ENCODE data around the gene FANCF. TPM values are rescaled to one million over a fixed set of nuclear protein-coding genes. Genes with fewer than 3 reads are reported as not detected.

Gene FANCF
- total RNA-seq, 1 experiment from 2014 or later: 23.0 TPM

DNA sequence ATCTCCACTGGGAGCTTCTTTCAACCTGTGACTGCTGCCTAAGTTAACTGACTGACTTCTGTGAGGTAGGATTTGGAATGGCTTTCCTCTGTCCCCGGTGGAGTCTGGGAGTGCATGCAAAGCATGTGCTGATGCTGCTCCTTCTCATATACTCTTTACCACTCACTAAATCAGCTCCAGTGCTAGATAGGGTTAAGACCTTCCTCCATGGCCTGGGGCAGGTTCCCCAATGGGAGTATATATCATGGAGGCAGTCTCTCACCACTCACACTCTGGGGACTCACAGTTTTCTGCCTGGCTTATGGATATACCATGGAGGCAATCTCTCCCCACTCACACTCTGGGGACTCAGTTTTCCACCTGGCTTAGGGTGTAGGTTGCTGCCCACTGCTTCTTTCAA, 10.1 kb upstream of the FANCF start:
- ATAC-seq (peak; percentile 54), DNase-seq (ENCODE audit: low spot score) (no peak)
- POLR2A ChIA-PET: interaction anchor here (1.0 kb wide), 1 partner anchor 24 kb away, joined by 3 read pairs; no protein-coding TSS in a partner anchor
- peaks cover 38% of the 10 kb centered on the region for H3K27me3 Mint-ChIP-seq (ENCODE audit: low read depth)
- H3K9me3 Mint-ChIP-seq: peaks cover 5% of the 10 kb centered on the region
- H3K4me3 Mint-ChIP-seq: no peak overlapping the region
- peak overlapping the region; percentile 13; the same call in 1 of the 2 replicates for H3K27ac Mint-ChIP-seq
- TF ChIP-seq, protein P1, sequence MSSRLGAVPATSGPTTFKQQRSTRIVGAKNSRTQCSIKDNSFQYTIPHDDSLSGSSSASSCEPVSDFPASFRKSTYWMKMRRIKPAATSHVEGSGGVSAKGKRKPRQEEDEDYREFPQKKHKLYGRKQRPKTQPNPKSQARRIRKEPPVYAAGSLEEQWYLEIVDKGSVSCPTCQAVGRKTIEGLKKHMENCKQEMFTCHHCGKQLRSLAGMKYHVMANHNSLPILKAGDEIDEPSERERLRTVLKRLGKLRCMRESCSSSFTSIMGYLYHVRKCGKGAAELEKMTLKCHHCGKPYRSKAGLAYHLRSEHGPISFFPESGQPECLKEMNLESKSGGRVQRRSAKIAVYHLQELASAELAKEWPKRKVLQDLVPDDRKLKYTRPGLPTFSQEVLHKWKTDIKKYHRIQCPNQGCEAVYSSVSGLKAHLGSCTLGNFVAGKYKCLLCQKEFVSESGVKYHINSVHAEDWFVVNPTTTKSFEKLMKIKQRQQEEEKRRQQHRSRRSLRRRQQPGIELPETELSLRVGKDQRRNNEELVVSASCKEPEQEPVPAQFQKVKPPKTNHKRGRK (CRISPR knock-in tag; IDR thresholded peaks at IDR 0.05; ENCODE audit: borderline replicate concordance): no peak
- TF ChIP-seq, protein P2, sequence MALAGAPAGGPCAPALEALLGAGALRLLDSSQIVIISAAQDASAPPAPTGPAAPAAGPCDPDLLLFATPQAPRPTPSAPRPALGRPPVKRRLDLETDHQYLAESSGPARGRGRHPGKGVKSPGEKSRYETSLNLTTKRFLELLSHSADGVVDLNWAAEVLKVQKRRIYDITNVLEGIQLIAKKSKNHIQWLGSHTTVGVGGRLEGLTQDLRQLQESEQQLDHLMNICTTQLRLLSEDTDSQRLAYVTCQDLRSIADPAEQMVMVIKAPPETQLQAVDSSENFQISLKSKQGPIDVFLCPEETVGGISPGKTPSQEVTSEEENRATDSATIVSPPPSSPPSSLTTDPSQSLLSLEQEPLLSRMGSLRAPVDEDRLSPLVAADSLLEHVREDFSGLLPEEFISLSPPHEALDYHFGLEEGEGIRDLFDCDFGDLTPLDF (CRISPR knock-in tag; IDR thresholded peaks at IDR 0.05): no peak
- CTCF ChIA-PET: interaction anchor here (0.7 to 1.2 kb wide), 3 partner anchors 10 to 391 kb away, joined by 3 to 5 read pairs (median 4); partner anchors contain the start of gene FANCF
- 0 out of 2 replicates have a peak, but pooled peaks cover 3% of the 10 kb centered on the region for H3K36me3 Mint-ChIP-seq
- peaks cover 51% of the 10 kb centered on the region for H3K4me1 Mint-ChIP-seq

DNA sequence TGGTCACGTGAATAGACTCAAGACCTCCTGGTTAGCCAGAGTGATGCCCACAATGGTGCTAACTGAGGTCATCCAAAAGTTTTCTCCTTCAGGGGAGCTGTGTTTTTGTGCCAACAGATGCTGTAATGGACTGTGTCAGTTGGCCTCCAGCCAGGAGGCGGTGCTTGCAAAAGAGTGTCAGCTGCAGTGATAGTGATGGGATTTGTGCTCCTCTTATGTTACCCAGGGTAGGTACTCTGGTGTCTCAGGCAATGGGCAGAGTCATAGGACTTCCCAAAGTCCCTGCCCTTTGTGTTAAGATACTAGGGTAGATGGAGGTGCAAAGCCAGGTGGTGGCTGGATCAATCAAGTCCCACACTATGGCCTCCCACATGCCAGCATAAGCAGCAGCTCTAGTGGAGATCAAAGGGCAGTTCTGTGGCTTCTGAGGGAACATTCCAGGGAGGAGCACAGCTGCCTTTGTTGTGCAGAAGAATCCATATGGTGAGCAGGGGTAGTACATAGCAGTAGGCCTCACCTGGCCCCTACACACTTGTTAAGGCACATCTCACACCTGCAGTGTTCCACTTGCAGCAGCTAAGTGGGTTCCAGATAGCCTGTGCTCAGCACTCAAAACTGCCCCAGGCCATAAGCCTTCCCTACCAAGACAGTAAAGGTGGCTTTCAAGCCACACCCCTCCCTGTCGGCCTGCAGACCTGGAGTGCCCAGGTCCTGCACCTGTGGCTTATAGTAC, 9.4 kb upstream of the FANCF start:
- Mint-ChIP-seq H3K4me3 (no peak overlapping the region), H3K27ac (0 out of 2 replicates have a peak overlapping the region, but pooled peaks have one; percentile 13), H3K4me1 (peaks cover 48% of the 10 kb centered on the region), H3K9me3 (peaks cover 5% of the 10 kb centered on the region), H3K27me3 (ENCODE audit: low read depth) (peaks cover 37% of the 10 kb centered on the region), H3K36me3 (0 out of 2 replicates have a peak, but pooled peaks cover 3% of the 10 kb centered on the region)
- ChIA-PET POLR2A (interaction anchor here (0.6 to 1.2 kb wide), 3 partner anchors 10 to 390 kb away, joined by 3 to 4 read pairs (median 3); partner anchors contain the start of gene FANCF), CTCF (interaction anchor here (0.7 to 1.2 kb wide), 3 partner anchors 10 to 391 kb away, joined by 3 to 5 read pairs (median 4); partner anchors contain the start of gene FANCF)
- DNase-seq (ENCODE audit: low spot score) (peak; percentile 33), ATAC-seq (peak; percentile 79)
- TF ChIP-seq ZNF423 (CRISPR knock-in tag; IDR thresholded peaks at IDR 0.05) (0 out of 2 replicates have a peak, but pooled peaks have one; percentile 15), GABPB1 (CRISPR knock-in tag; IDR thresholded peaks at IDR 0.05) (peak; percentile 14; the same call in 1 of the 2 replicates), FOXK1 (CRISPR knock-in tag; IDR thresholded peaks at IDR 0.05) (no peak)
- TF ChIP-seq, protein P3, sequence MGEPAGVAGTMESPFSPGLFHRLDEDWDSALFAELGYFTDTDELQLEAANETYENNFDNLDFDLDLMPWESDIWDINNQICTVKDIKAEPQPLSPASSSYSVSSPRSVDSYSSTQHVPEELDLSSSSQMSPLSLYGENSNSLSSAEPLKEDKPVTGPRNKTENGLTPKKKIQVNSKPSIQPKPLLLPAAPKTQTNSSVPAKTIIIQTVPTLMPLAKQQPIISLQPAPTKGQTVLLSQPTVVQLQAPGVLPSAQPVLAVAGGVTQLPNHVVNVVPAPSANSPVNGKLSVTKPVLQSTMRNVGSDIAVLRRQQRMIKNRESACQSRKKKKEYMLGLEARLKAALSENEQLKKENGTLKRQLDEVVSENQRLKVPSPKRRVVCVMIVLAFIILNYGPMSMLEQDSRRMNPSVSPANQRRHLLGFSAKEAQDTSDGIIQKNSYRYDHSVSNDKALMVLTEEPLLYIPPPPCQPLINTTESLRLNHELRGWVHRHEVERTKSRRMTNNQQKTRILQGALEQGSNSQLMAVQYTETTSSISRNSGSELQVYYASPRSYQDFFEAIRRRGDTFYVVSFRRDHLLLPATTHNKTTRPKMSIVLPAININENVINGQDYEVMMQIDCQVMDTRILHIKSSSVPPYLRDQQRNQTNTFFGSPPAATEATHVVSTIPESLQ (CRISPR knock-in tag; IDR thresholded peaks at IDR 0.05): no peak

DNA sequence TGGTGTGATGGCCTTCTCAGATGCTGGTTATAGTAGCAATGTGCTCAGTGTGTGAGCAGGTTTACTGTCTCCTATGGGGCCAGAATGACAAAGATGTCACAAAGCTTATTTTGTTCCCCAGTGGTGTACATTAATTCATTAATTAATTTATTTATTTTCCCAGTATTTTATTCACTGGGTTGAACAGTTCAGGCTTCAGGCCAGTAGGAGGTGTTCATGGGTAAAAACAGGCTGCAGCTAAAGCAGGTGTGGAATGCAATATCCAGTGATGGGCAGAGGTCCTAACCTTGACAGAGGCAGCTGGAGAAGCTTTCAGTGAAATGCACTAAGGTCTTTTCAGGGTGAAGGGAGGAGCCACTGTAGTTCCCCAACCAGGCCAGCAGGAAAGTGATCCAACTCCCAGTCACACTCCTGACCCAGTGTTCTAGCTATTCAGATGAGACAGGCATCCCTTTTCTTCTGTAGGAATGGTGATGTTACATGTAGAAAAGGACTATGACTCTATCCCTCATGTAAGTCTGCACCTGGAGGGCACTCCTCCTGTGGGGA, 7.8 kb upstream of the FANCF start:
- DNase-seq (ENCODE audit: low spot score) (no peak), ATAC-seq (peak; percentile 41)
- POLR2A ChIA-PET: no interaction called here
- peaks cover 22% of the 10 kb centered on the region for H3K27me3 Mint-ChIP-seq (ENCODE audit: low read depth)
- H3K4me3 Mint-ChIP-seq: no peak overlapping the region
- CTCF ChIA-PET: interaction anchor here (0.7 to 1.1 kb wide), 6 partner anchors 8 to 154 kb away, joined by 3 to 7 read pairs (median 3); partner anchors contain the start of genes FANCF and GAS2
- TF ChIP-seq ZNF121 (CRISPR knock-in tag; IDR thresholded peaks at IDR 0.05): no peak
- no peak for TF ChIP-seq RELA (CRISPR knock-in tag; IDR thresholded peaks at IDR 0.05; ENCODE audit: borderline replicate concordance)
- TF ChIP-seq ZNF219 (CRISPR knock-in tag; IDR thresholded peaks at IDR 0.05; ENCODE audit: borderline replicate concordance): no peak
- TF ChIP-seq, protein P4, sequence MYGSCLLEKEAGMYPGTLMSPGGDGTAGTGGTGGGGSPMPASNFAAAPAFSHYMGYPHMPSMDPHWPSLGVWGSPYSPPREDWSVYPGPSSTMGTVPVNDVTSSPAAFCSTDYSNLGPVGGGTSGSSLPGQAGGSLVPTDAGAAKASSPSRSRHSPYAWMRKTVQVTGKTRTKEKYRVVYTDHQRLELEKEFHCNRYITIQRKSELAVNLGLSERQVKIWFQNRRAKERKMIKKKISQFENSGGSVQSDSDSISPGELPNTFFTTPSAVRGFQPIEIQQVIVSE (CRISPR knock-in tag; IDR thresholded peaks at IDR 0.05; ENCODE audit: borderline replicate concordance): no peak
- TF ChIP-seq, protein P5, sequence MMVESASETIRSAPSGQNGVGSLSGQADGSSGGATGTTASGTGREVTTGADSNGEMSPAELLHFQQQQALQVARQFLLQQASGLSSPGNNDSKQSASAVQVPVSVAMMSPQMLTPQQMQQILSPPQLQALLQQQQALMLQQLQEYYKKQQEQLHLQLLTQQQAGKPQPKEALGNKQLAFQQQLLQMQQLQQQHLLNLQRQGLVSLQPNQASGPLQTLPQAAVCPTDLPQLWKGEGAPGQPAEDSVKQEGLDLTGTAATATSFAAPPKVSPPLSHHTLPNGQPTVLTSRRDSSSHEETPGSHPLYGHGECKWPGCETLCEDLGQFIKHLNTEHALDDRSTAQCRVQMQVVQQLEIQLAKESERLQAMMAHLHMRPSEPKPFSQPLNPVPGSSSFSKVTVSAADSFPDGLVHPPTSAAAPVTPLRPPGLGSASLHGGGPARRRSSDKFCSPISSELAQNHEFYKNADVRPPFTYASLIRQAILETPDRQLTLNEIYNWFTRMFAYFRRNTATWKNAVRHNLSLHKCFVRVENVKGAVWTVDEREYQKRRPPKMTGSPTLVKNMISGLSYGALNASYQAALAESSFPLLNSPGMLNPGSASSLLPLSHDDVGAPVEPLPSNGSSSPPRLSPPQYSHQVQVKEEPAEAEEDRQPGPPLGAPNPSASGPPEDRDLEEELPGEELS (CRISPR knock-in tag; IDR thresholded peaks at IDR 0.05): no peak
- no peak for TF ChIP-seq FOXK1 (CRISPR knock-in tag; IDR thresholded peaks at IDR 0.05)
- no peak for TF ChIP-seq ZNF416 (CRISPR knock-in tag; IDR thresholded peaks at IDR 0.05)
- no peak for TF ChIP-seq CBFB (CRISPR knock-in tag; IDR thresholded peaks at IDR 0.05; ENCODE audit: low read depth)
- TF ChIP-seq, protein P1 (CRISPR knock-in tag; IDR thresholded peaks at IDR 0.05; ENCODE audit: borderline replicate concordance): no peak
- TF ChIP-seq SP1 (CRISPR knock-in tag; conservative IDR thresholded peaks at IDR 0.05): no peak
- TF ChIP-seq ZNF423 (CRISPR knock-in tag; IDR thresholded peaks at IDR 0.05): no peak
- TF ChIP-seq SMAD4 (CRISPR knock-in tag; IDR thresholded peaks at IDR 0.05): no peak
- no peak overlapping the region for H3K27ac Mint-ChIP-seq
- H3K9me3 Mint-ChIP-seq: peaks cover 5% of the 10 kb centered on the region
- 0 out of 2 replicates have a peak, but pooled peaks cover 3% of the 10 kb centered on the region for H3K36me3 Mint-ChIP-seq
- H3K4me1 Mint-ChIP-seq: peaks cover 43% of the 10 kb centered on the region
